Fibroblast of the aortic adventitia (primary cell): ENCODE results near the gene B3GNT7. TPM values are rescaled to one million over a fixed set of nuclear protein-coding genes. Genes with fewer than 3 reads are reported as not detected.

ENCODE experiments used
- DNase-seq: peaks from one replicate; pipeline ENCODE4 v3.0.0-alpha.2; 2010; ENCODE audit warnings: low read depth
- H3K4me3 ChIP-seq: 2 replicates; pipeline ENCODE4 v1.5.1; 2011; ENCODE audit warnings: low read depth, mild to moderate bottlenecking, control low read depth, low read length, moderate library complexity
- CTCF ChIP-seq: IDR thresholded peaks from 2 replicates; pipeline ENCODE4 v1.5.1; 2011; ENCODE audit warnings: mild to moderate bottlenecking, low read length, control low read depth, inconsistent platforms; ENCODE audit not compliant: insufficient read depth
- total RNA-seq: library from RNA; depleted of rRNA; stranded (reverse); fragments of >200 nt; gene quantifications from 2 replicates; pipeline ENCODE4 v1.2.3, GENCODE V29; 2012; ENCODE audit warnings: low replicate concordance

B3GNT7 gene
- total RNA-seq, 1 donor = 0.27 TPM

GRCh38 chr2:231379266-231380215 is 16.0 kb upstream of the B3GNT7 start:
- TF ChIP-seq CTCF = no peak
- no peak for DNase-seq
- H3K4me3 ChIP-seq = no peak overlapping the region

- no peak overlapping the region for H3K4me3 ChIP-seq
- DNase-seq = no peak
- no peak for TF ChIP-seq CTCF
Measured at GRCh38 chr2:231380307-231380706, 15.2 kb upstream of the B3GNT7 start.

- no peak for TF ChIP-seq CTCF
Measured at GRCh38 chr2:231380991-231381847, 14.3 kb upstream of the B3GNT7 start.

GRCh38 chr2:231382116-231382515 is 13.4 kb upstream of the B3GNT7 start:
- TF ChIP-seq CTCF = no peak
- DNase-seq = no peak
- no peak overlapping the region for H3K4me3 ChIP-seq

More at GRCh38 chr2:231380991-231381847, 14.3 kb upstream of the B3GNT7 start:
- DNase-seq = no peak
- no peak overlapping the region for H3K4me3 ChIP-seq

- no peak for TF ChIP-seq CTCF
- DNase-seq = no peak
Measured at GRCh38 chr2:231383416-231384108, 11.9 kb upstream of the B3GNT7 start.

GRCh38 chr2:231384109-231384435 is 11.4 kb upstream of the B3GNT7 start:
- no peak for TF ChIP-seq CTCF
- DNase-seq = no peak
- no peak overlapping the region for H3K4me3 ChIP-seq

More at GRCh38 chr2:231383416-231384108, 11.9 kb upstream of the B3GNT7 start:
- H3K4me3 ChIP-seq = no peak overlapping the region
